HepG2 (cell line): ENCODE results near the gene BABAM1. TPM values are rescaled to one million over a fixed set of nuclear protein-coding genes. Genes with fewer than 3 reads are reported as not detected.

Source experiments
- AGO1 ChIP-seq: fragments of 200-400 bp; formaldehyde crosslinking; IDR thresholded peaks from 2 replicates; pipeline ENCODE4 v1.6.1; 2017; ENCODE audit warnings: mild to moderate bottlenecking, low read depth, low read length, moderate library complexity; ENCODE audit not compliant: poor library complexity, severe bottlenecking
- ATF7-NPFF ChIP-seq: sonication (generic); formaldehyde crosslinking; IDR thresholded peaks from 2 replicates; pipeline ENCODE4 v1.8.1; 2023; ENCODE audit warnings: mild to moderate bottlenecking, low read depth, missing genetic modification reagents, moderate library complexity
- HDAC6 ChIP-seq: fragments of 200-600 bp; sonication (generic); IDR thresholded peaks from 2 replicates; pipeline ENCODE4 v1.7.0; 2017; ENCODE audit warnings: mild to moderate bottlenecking, antibody characterized with exemption, low read length, low read depth
- MIER3 ChIP-seq: IDR thresholded peaks from 2 replicates; pipeline ENCODE4 v1.6.1; 2016; ENCODE audit warnings: missing compliant biosample characterization, borderline replicate concordance
- PHF8 ChIP-seq: sonication (generic); formaldehyde crosslinking; IDR thresholded peaks from 2 replicates; pipeline ENCODE4 v1.5.0; 2020; ENCODE audit warnings: missing genetic modification reagents
- RFX3 ChIP-seq: IDR thresholded peaks from 2 replicates; pipeline ENCODE4 v1.6.1; 2016; ENCODE audit warnings: missing biosample characterization, missing genetic modification reagents
- RXRA ChIP-seq: sonication (generic); formaldehyde crosslinking; IDR thresholded peaks from 2 replicates; pipeline ENCODE4 v1.5.1; 2020; ENCODE audit warnings: missing genetic modification reagents
- TP53 ChIP-seq: sonication (generic); formaldehyde crosslinking; conservative IDR thresholded peaks from 2 replicates; pipeline ENCODE4 v1.4.0; 2020; ENCODE audit warnings: missing genetic modification reagents
- TRIM24 ChIP-seq: sonication (generic); formaldehyde crosslinking; IDR thresholded peaks from 2 replicates; pipeline ENCODE4 v1.8.0; 2022; ENCODE audit warnings: mild to moderate bottlenecking, missing genetic modification reagents
- ZBTB38 ChIP-seq: sonication (generic); formaldehyde crosslinking; IDR thresholded peaks from 2 replicates; pipeline ENCODE4 v1.5.1; 2020; ENCODE audit warnings: mild to moderate bottlenecking, missing genetic modification reagents
- ZNF263 ChIP-seq: sonication (generic); formaldehyde crosslinking; IDR thresholded peaks from 2 replicates; pipeline ENCODE4 v1.4.0; 2020; ENCODE audit warnings: missing genetic modification reagents
- ZNF317 ChIP-seq: sonication (generic); formaldehyde crosslinking; IDR thresholded peaks from 2 replicates; pipeline ENCODE4 v1.5.0; 2020; ENCODE audit warnings: mild to moderate bottlenecking, missing genetic modification reagents
- ZNF331 ChIP-seq: sonication (generic); formaldehyde crosslinking; IDR thresholded peaks from 2 replicates; pipeline ENCODE4 v1.4.0; 2020; ENCODE audit warnings: missing genetic modification reagents
- ZNF430 ChIP-seq: sonication (generic); formaldehyde crosslinking; IDR thresholded peaks from 2 replicates; pipeline ENCODE4 v1.9.0; 2021; ENCODE audit warnings: mild to moderate bottlenecking, missing genetic modification reagents
- ZNF451 ChIP-seq: sonication (generic); formaldehyde crosslinking; IDR thresholded peaks from 2 replicates; pipeline ENCODE4 v1.5.0; 2020; ENCODE audit warnings: mild to moderate bottlenecking, missing genetic modification reagents
- ZNF749 ChIP-seq: sonication (generic); formaldehyde crosslinking; IDR thresholded peaks from 2 replicates; pipeline ENCODE4 v1.8.0; 2022; ENCODE audit warnings: mild to moderate bottlenecking, missing genetic modification reagents, moderate library complexity, borderline replicate concordance
- ZNF776 ChIP-seq: sonication (generic); formaldehyde crosslinking; IDR thresholded peaks from 2 replicates; pipeline ENCODE4 v1.4.0; 2020; ENCODE audit warnings: mild to moderate bottlenecking, missing genetic modification reagents
- ZSCAN22 ChIP-seq: sonication (generic); formaldehyde crosslinking; IDR thresholded peaks from 2 replicates; pipeline ENCODE4 v1.4.0; 2020; ENCODE audit warnings: mild to moderate bottlenecking, missing genetic modification reagents
- polyA plus RNA-seq, 8 experiments: library from polyadenylated mRNA; depleted of rRNA in 3 of 8; stranded (reverse) in 7 of 8; unstranded in 1 of 8; fragments of >200 nt; fragmentation: Illumina TruSeq in 4 of 8; extraction: Trizol in 4 of 8; gene quantifications; 2 replicates each; pipeline versions ENCODE4 v1.2.1 to v1.2.3, GENCODE V29; 2011 to 2016; ENCODE audit warnings: low read depth in 4 of 8, missing spikeins in 1 of 8, mixed read lengths in 1 of 8; ENCODE audit not compliant: insufficient read depth in 1 of 8
- total RNA-seq, 5 experiments: library from RNA; depleted of rRNA; stranded (reverse); fragments of >200 nt; fragmentation: Illumina TruSeq; extraction: Trizol; gene quantifications; 2 replicates each; pipeline ENCODE4 v1.2.3, GENCODE V29; 2016; ENCODE audit warnings: low read depth in 1 of 5
- TF ChIP-seq, protein P1 (sequence below): sonication (generic); formaldehyde crosslinking; IDR thresholded peaks from 2 replicates; pipeline ENCODE4 v1.5.1; 2020; ENCODE audit warnings: missing genetic modification reagents, mild to moderate bottlenecking, borderline replicate concordance
- TF ChIP-seq, protein P2 (sequence below): sonication (generic); formaldehyde crosslinking; IDR thresholded peaks from 2 replicates; pipeline ENCODE4 v1.5.1; 2020; ENCODE audit warnings: mild to moderate bottlenecking, missing genetic modification reagents, moderate library complexity
- TF ChIP-seq, protein P3 (sequence below): sonication (generic); formaldehyde crosslinking; IDR thresholded peaks from 2 replicates; pipeline ENCODE4 v1.8.1; 2023; ENCODE audit warnings: missing genetic modification reagents, inconsistent platforms, borderline replicate concordance
- TF ChIP-seq, protein P4 (sequence below): IDR thresholded peaks from 2 replicates; pipeline ENCODE4 v1.6.1; 2016; ENCODE audit warnings: low read depth, borderline replicate concordance

The BABAM1 gene
- total and polyA plus RNA-seq, 2 of the 13 experiments (the other 11 are each of a cell fraction or from before 2014, with no cell fraction given) = 70.0 to 82.0 TPM

DNA sequence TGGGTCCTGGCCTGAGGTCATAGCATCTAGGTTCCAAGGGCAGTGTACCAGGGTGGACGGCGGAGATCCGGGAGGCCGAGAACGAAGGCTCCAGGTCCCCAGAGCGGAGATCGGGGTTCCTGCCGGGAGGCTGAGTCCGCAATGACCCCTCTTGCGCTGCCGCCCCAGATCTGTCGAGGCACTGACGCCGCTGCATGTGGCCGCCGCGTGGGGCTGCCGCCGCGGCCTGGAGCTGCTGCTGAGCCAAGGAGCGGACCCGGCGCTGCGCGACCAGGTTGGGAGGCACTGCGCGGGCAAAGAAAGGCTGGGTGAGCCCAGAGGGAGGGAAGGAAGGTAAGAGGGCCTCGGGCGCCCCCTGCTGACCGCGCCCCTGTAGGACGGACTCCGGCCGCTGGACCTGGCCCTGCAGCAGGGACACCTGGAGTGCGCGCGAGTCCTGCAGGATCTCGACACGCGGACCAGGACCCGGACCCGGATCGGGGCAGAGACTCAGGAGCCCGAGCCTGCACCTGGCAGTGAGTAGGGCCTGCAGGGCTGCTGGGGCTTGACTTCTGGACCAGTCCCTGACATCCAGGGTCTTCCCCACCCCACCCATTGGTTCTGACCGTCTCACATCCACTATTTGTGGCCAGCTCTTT, 15.4 kb downstream of the BABAM1 start (continued):
- TF ChIP-seq, protein P1, sequence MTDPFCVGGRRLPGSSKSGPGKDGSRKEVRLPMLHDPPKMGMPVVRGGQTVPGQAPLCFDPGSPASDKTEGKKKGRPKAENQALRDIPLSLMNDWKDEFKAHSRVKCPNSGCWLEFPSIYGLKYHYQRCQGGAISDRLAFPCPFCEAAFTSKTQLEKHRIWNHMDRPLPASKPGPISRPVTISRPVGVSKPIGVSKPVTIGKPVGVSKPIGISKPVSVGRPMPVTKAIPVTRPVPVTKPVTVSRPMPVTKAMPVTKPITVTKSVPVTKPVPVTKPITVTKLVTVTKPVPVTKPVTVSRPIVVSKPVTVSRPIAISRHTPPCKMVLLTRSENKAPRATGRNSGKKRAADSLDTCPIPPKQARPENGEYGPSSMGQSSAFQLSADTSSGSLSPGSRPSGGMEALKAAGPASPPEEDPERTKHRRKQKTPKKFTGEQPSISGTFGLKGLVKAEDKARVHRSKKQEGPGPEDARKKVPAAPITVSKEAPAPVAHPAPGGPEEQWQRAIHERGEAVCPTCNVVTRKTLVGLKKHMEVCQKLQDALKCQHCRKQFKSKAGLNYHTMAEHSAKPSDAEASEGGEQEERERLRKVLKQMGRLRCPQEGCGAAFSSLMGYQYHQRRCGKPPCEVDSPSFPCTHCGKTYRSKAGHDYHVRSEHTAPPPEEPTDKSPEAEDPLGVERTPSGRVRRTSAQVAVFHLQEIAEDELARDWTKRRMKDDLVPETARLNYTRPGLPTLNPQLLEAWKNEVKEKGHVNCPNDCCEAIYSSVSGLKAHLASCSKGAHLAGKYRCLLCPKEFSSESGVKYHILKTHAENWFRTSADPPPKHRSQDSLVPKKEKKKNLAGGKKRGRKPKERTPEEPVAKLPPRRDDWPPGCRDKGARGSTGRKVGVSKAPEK (CRISPR knock-in tag) = 0 out of 2 replicates have a peak, but pooled peaks have one; percentile 57
- TF ChIP-seq ZNF331 (CRISPR knock-in tag) (0 out of 2 replicates have a peak, but pooled peaks have one; percentile 39), ZNF317 (0 out of 2 replicates have a peak, but pooled peaks have one; percentile 19), ZNF263 (CRISPR knock-in tag) (peak; percentile 57; the same call in 1 of the 2 replicates), HDAC6 (no peak), ZSCAN22 (CRISPR knock-in tag) (0 out of 2 replicates have a peak, but pooled peaks have one; percentile 38), TP53 (no peak), MIER3 (CRISPR knock-in tag) (no peak), ATF7-NPFF (CRISPR knock-in tag) (peak; percentile 58; the same call in 1 of the 2 replicates), PHF8 (CRISPR knock-in tag) (0 out of 2 replicates have a peak, but pooled peaks have one; percentile 43), ZNF749 (CRISPR knock-in tag) (no peak), TRIM24 (CRISPR knock-in tag) (no peak), ZNF451 (CRISPR knock-in tag) (peak; percentile 64; the same call in 1 of the 2 replicates), ZNF430 (CRISPR knock-in tag) (peak; percentile 49; the same call in 1 of the 2 replicates), ZBTB38 (CRISPR knock-in tag) (peak; percentile 84), AGO1 (no peak), RXRA (CRISPR knock-in tag) (peak; percentile 48; the same call in 1 of the 2 replicates), RFX3 (CRISPR knock-in tag) (no peak), ZNF776 (CRISPR knock-in tag) (peak; percentile 84)
- TF ChIP-seq, protein P2, sequence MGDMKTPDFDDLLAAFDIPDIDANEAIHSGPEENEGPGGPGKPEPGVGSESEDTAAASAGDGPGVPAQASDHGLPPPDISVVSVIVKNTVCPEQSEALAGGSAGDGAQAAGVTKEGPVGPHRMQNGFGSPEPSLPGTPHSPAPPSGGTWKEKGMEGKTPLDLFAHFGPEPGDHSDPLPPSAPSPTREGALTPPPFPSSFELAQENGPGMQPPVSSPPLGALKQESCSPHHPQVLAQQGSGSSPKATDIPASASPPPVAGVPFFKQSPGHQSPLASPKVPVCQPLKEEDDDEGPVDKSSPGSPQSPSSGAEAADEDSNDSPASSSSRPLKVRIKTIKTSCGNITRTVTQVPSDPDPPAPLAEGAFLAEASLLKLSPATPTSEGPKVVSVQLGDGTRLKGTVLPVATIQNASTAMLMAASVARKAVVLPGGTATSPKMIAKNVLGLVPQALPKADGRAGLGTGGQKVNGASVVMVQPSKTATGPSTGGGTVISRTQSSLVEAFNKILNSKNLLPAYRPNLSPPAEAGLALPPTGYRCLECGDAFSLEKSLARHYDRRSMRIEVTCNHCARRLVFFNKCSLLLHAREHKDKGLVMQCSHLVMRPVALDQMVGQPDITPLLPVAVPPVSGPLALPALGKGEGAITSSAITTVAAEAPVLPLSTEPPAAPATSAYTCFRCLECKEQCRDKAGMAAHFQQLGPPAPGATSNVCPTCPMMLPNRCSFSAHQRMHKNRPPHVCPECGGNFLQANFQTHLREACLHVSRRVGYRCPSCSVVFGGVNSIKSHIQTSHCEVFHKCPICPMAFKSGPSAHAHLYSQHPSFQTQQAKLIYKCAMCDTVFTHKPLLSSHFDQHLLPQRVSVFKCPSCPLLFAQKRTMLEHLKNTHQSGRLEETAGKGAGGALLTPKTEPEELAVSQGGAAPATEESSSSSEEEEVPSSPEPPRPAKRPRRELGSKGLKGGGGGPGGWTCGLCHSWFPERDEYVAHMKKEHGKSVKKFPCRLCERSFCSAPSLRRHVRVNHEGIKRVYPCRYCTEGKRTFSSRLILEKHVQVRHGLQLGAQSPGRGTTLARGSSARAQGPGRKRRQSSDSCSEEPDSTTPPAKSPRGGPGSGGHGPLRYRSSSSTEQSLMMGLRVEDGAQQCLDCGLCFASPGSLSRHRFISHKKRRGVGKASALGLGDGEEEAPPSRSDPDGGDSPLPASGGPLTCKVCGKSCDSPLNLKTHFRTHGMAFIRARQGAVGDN = peak; percentile 91
- TF ChIP-seq, protein P3, sequence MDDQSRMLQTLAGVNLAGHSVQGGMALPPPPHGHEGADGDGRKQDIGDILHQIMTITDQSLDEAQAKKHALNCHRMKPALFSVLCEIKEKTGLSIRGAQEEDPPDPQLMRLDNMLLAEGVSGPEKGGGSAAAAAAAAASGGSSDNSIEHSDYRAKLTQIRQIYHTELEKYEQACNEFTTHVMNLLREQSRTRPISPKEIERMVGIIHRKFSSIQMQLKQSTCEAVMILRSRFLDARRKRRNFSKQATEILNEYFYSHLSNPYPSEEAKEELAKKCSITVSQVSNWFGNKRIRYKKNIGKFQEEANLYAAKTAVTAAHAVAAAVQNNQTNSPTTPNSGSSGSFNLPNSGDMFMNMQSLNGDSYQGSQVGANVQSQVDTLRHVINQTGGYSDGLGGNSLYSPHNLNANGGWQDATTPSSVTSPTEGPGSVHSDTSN (CRISPR knock-in tag) = no peak
- TF ChIP-seq, protein P4, sequence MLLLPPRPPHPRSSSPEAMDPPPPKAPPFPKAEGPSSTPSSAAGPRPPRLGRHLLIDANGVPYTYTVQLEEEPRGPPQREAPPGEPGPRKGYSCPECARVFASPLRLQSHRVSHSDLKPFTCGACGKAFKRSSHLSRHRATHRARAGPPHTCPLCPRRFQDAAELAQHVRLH = peak; percentile 80; the same call in 1 of the 2 replicates
